ENCODE data around the gene NUDT3. TPM values are rescaled to one million over a fixed set of nuclear protein-coding genes. Genes with fewer than 3 reads are reported as not detected.
A peak's percentile ranks its signal among the peaks of the same experiment; 100 is the strongest.

Gene NUDT3
- total and polyA plus RNA-seq, 2 experiments from 2014 or later = 18.6 to 26.1 TPM

DNA sequence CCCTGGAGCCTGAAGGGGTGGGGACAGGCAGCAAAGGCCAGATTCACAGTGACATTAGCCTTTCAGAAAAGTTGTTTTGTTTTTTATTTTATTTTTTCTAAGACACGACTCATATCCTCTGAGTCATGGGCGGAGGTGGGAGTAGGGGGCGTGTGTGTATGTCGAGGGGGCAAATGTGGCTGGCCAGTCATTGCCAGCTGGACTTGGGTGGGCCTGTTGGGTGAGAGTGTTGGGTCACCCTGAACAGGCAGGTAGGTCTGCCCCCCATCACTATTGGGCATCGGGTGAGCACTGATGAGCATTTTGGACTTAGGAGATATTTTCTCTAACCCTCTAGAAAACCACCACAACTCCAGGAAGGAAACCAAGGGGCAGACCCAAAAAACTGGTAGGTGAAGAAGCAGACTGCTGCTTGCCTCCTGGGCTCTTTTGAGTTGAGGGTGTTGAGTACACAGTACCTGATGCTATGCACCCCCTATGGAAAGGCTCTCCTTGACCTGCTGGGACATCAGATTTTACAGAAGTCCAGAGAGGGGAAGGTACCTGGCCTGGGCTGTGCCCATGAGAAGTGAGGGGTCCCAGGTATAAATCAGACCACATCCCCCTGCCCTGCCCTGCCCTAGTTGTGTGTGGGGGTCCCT, 149.2 kb downstream of the NUDT3 start:
- Histone ChIP-seq H3K4me3 (no peak overlapping the region), H3K9me3 (ENCODE audit: low read depth) (no peaks in the 10 kb centered on the region), H3K27ac (no peak overlapping the region), H3K36me3 (peaks cover 27% of the 10 kb centered on the region), H3K4me1 (ENCODE audit: low read depth) (peaks cover 19% of the 10 kb centered on the region), H3K27me3 (no peaks in the 10 kb centered on the region)
- no peak for DNase-seq (ENCODE audit: low read depth in 1 of 2, low spot score in 1 of 2)
- TF ChIP-seq CTCF (IDR thresholded peaks at IDR 0.05; ENCODE audit: low read depth, low read length) = no peak

DNA sequence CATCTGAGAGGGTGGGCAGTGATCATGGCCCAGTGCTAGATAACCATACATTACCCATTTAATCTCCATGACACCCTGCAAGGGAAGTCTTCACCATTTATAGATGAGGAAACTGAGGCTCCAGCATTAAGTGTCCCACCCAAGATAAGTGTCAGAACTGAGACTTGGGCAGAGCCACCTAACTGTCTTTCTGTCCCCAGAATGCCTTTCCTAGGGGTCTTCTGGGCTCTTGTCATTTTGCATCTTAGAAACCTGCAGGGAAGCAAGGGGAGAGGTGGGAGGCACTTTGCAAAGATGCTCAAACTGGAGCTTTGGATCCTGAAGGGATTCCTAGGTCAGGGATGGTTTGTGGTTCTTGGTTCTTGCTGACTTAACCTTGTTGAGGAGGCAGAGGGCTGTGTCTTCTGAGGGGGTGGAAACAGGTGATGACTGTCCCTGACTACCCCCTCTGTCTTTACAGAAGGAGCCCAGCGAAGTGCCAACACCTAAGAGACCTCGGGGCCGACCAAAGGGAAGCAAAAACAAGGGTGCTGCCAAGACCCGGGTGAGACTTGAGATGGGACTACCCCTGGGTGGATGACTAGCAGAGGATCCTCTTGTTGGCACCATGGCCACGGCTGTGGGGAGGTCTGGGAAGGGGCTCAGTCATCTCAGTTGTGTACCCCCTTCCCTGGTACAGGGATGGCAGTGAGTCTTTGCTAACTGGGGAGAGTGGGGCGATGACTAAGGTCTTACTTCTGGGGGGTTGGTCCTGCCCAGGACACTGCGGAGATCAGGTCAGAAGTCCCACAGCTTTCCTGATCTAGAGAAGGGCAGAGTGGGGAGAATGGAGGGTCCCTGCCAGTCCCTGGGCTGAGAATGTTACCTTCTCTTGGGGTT, 150.0 kb downstream of the NUDT3 start:
- Histone ChIP-seq H3K4me3 (no peak overlapping the region), H3K27ac (peak overlapping the region; percentile 9), H3K4me1 (ENCODE audit: low read depth) (peaks cover 19% of the 10 kb centered on the region), H3K36me3 (peaks cover 27% of the 10 kb centered on the region), H3K27me3 (no peaks in the 10 kb centered on the region), H3K9me3 (ENCODE audit: low read depth) (no peaks in the 10 kb centered on the region)
- no peak for TF ChIP-seq CTCF (IDR thresholded peaks at IDR 0.05; ENCODE audit: low read depth, low read length)
- no peak for DNase-seq (ENCODE audit: low read depth in 1 of 2, low spot score in 1 of 2)

DNA sequence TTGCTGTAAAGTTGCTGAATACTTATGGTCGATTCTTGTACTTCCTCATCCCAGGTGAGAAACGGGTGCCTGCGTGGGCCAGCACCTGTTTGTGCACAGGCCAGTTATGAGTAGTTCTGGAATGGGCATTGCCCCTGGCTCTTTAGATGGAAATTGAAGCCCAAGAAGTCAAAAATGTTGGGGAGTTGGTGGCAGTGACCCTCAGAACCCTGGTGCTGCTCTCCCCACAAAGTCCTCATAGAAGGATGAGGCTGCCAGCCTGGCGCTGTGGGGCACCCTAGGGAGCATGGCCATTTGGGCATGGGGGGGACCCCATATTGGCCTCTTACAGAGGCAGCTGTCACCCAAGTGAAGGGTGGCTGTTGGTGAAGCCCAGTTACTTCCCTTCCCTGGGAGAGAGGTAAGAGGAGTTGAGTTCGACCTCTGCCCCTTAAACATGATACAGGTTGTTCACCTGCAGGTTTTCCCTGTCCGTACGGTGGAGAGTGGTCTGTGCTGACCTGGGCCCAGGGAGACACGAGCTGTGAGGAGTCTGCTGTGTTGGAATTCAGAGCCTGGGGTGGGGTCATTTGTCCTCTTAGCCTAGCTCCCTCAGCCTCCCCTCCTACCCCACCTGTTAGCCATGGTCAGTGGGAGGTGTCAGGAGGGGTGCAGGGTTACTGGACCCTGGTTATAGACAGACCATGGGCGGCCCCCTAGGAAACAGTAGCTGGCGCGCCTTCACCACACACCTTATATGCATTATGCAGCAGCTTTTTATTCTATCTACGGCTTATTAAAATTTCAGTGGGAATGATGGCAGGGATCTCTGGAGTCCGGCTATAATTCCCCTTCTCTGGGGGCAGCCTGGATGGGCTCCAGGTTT, 150.9 kb downstream of the NUDT3 start:
- Histone ChIP-seq H3K4me3 (no peak overlapping the region), H3K9me3 (ENCODE audit: low read depth) (no peaks in the 10 kb centered on the region), H3K4me1 (ENCODE audit: low read depth) (peaks cover 19% of the 10 kb centered on the region), H3K27ac (peak overlapping the region; percentile 9), H3K36me3 (peaks cover 27% of the 10 kb centered on the region), H3K27me3 (no peaks in the 10 kb centered on the region)
- no peak for DNase-seq (ENCODE audit: low read depth in 1 of 2, low spot score in 1 of 2)
- TF ChIP-seq CTCF (IDR thresholded peaks at IDR 0.05; ENCODE audit: low read depth, low read length) = no peak

- no peak for DNase-seq (ENCODE audit: low read depth in 1 of 2, low spot score in 1 of 2)
- no peak overlapping the region for H3K4me3 ChIP-seq
- H3K36me3 ChIP-seq = peaks cover 27% of the 10 kb centered on the region
These were observed 151.9 kb downstream of the NUDT3 start for GRCh38 chr6:34240329-34241248.

More at GRCh38 chr6:34240329-34241248, 151.9 kb downstream of the NUDT3 start:
- H3K27me3 ChIP-seq = no peaks in the 10 kb centered on the region
- no peak overlapping the region for H3K27ac ChIP-seq
- no peaks in the 10 kb centered on the region for H3K9me3 ChIP-seq (ENCODE audit: low read depth)
- peaks cover 25% of the 10 kb centered on the region for H3K4me1 ChIP-seq (ENCODE audit: low read depth)
- TF ChIP-seq CTCF (IDR thresholded peaks at IDR 0.05; ENCODE audit: low read depth, low read length) = no peak
